GM12872 (cell line): ENCODE data around the gene UGCG.

Experiments used
- CTCF ChIP-seq: IDR thresholded peaks from 3 replicates; pipeline ENCODE4 v1.5.1; 2011; ENCODE audit warnings: low read depth, mild to moderate bottlenecking, low read length, moderate library complexity; ENCODE audit not compliant: insufficient read depth

UGCG gene

GRCh38 chr9:111897601-111898137 lies 1.1 kb downstream of the UGCG start:
- no peak for TF ChIP-seq CTCF

- TF ChIP-seq CTCF: no peak
These were observed 1.9 kb downstream of the UGCG start for GRCh38 chr9:111898331-111899096.

- TF ChIP-seq CTCF: no peak
These were observed 3.7 kb downstream of the UGCG start for GRCh38 chr9:111900151-111900857.

- TF ChIP-seq CTCF: no peak
These were observed 4.4 kb downstream of the UGCG start for GRCh38 chr9:111900858-111901612.

- no peak for TF ChIP-seq CTCF
These were observed 6.0 kb downstream of the UGCG start for GRCh38 chr9:111902391-111903139.

- TF ChIP-seq CTCF: no peak
These were observed 7.4 kb downstream of the UGCG start for GRCh38 chr9:111904026-111904425.

GRCh38 chr9:111904891-111905291 lies 8.3 kb downstream of the UGCG start:
- no peak for TF ChIP-seq CTCF
